Ramos (cell line): ENCODE measurements around the gene TRAIP.
"Not testable (repeated sequence)": the region's sequence is repeated elsewhere in the genome, so short reads cannot be mapped to it uniquely, and the experiment has no call there.

ENCODE experiments used
- in situ Hi-C: fragments of 300-500 bp; cut with MboI; formaldehyde crosslinking; loops from one replicate; pipeline ENCODE4 v1.14.3; 2022; ENCODE audit warnings: low sequenced_read_pairs; ENCODE audit not compliant: unreplicated experiment

The TRAIP gene

DNA sequence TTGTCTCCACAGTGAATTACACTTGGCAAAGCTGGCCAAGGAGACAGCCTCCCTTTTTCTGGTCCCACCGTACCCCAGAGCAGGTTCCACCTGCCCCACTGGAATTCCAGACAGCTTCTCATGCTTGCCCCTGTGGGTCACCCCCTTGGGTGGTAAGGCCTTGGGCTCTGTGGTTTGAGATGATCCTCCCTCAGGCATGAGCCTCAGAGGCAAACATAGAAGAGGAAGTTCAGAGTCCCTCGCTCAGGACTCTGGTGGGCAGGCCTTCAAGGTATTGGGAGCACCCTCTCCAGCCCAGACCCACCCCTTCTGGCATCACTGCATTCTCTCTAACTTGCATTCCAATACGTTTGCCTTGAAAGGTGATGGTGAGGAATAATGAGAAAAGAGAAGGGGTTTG is 25.0 kb downstream of the TRAIP start:
- in situ Hi-C loops = no loop called here

DNA sequence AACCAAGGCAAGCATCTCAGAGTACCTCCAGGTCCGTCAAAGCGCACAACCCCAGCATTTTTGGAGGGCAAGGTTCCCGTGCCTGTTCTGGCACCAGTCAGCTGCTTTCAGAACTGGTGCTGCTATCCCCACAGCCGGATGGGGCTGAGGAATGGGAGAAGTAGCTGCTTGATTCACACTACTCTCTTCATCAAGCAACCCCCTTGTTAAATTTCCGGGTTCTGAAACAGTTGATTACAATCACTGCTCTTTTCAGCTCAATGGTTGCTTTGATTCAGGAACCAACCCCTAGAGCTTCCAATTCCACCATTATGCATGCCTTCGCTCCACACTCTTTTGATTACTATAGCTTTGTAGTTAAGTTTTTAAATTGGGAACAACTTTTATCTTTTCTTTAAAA is 30.3 kb downstream of the TRAIP start:
- in situ Hi-C loops = no loop called here

DNA sequence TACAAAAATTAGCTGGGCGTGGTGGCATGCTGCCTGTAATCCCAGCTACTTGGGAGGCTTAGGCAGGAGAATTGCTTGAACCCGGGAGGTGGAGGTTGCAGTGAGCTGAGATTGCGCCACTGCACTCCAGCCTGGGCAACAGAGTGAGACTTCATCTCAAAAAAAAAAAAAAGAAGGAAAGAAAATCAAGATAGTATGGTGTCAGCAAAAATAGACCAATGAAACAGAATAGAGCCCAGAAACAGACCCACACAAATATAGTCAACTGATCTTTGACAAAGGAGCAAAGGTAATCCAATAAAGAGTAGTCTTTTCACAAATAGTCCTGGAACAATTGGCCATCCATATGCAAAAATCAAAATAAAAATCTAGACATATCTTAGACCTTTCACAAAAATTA is 33.2 kb downstream of the TRAIP start:
- in situ Hi-C loops = not testable (repeated sequence)

DNA sequence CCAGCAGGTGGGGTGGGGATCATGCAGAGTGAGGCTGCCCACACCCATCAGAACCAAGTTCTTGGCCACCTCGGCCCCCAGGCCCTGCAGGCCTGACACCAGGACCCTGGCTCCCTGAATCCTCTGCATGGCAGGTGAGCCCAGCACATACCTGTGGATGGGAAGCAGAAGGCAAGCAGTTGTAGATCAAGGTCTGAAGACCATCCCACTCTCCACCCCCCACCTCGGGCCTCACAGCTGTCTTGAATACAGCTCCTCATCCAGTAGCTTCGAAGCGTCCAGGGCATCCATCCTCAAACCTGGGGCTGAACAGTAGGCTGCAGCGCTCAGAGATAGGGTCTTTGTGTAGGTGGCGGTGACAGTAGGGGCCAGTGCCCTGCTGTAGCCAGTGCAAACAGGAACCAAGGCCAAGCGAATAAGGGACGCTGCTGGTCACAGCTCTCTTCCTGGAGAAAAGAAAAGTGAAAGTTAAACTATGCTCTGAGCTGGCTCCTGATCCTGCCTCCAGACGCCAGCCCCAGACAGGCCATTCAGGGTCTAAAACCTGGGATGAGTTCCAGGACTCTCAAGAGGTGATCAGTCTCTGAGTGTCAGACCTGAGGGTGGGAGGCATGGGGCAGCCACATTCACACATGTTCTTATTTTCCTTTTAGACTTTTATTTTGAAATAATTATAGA is 42.7 kb downstream of the TRAIP start, which contains the start of gene UBA7:
TSS of gene UBA7 (minus strand) at position 457 of the 678 bp plus-strand sequence. CDS start at position 291, 166 bp downstream.
- in situ Hi-C loops = no loop called here

DNA sequence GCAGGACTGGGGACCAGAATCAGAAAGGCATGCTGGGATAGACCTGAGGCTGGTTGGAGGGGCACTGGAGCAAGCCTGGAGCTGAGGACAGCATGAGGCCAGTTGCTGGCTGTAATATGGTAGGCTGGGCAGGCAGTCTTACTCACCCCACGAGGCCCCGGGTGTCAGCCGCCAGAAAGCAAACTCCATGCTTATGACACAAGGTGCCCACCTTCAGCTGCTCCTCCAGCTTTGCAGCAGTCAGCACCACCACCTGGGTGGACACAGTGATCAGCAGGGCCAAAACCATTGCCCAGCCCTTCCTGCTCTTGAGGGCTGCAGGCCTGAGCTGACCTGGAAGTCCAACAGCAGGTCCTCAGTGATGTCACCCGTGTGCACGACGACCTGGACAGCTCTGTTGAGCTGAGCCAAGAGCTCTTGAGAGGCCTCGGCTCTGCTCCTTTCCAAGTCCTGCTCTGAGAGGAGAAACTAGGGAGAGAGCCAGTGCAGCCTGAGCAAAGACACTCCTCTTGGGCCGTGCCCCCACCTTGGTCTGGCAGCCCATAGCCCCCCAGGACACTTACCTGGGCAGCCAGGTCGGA is 43.4 kb downstream of the TRAIP start:
- in situ Hi-C loops = no loop called here

DNA sequence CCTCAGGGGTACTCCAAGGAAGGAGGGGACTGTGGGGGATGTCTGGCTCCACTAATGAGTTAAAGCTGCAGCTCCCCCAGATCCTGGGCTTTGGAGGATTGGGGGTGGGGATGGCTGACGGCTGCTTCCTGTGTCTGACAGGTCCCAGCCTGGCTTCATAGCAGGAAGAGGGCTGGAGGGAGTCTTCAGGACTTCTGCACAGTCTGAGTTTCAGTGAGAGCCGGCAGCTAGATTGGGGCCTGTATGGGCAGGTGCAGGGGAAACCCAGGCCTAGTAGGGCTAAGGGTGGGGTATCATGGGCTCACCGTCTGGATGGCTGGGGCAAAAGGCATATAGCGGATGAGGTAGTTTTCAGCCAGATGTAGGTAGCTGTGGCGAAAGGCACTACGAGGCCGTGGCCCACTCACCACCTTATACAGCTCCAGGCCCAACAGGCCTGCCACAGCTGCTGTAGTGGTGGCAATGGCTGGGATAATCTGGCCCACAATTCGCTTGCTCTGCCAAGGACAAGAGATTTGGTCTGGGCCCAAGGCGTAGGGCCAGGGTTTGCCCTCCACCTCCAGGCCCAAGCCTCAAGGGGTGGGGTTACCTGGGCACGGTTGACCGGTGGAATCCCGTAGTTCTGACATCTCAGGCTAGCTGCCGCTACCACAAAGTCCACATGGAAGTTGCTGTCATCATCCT is 48.8 kb downstream of the TRAIP start:
- in situ Hi-C loops = no loop called here

DNA sequence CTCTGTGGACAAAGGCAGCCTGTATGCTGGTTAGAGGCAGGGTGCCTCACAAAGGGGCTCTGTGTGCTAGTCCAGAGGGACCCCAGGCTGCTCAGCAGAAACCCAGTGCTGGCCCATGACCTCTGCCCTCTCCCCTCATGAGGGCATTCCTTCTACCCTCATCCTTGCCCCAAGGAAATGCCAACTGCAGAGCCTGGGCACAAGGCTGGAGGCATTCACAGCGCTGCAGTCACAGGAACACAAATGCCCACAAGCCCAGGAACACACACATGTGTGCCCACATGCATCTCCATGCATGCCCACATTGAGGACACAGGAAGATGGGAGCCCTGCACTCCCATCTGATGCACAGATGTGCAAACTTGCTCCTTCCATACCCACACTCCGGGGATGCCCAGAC is 49.5 kb downstream of the TRAIP start:
- in situ Hi-C loops = no loop called here

DNA sequence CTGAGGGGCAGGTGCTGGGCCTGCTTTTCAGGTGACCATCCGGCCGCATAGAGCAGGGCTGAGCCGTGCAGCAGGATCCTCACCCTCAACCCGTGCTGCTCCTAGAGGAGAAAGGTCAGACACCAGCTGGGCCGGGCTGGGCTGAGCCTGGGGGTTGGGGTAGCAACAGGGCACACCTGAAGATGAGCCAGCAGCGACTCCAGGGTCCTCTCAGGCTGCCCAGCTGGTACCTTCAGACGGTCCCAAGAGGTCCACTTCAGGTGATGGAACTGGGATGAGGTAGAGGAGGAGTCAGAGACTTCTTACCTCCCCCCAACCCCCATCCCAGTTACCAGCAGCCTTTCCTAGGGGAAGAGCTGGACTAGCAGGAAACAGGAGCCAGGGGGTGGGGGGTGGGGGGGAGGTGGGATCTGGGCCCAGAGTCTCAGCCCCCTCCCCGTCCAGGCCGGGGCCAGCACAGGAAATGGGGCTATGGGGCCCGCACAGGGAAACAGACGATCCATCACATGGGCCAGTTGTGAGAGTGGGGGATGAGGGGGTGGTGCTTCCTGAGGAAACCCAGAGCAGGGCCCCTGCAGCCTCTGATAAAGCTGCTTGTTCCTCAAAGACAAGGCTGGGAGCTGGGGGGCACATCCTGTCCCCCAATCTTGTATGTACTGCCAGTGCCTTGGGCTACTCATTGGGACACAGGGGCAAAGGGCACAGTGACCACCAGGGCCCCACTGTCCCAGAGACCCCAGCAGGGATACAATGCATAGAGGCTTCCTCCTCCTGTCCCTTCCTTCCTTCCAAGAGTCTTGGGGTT is 50.3 kb downstream of the TRAIP start:
- in situ Hi-C loops = no loop called here

DNA sequence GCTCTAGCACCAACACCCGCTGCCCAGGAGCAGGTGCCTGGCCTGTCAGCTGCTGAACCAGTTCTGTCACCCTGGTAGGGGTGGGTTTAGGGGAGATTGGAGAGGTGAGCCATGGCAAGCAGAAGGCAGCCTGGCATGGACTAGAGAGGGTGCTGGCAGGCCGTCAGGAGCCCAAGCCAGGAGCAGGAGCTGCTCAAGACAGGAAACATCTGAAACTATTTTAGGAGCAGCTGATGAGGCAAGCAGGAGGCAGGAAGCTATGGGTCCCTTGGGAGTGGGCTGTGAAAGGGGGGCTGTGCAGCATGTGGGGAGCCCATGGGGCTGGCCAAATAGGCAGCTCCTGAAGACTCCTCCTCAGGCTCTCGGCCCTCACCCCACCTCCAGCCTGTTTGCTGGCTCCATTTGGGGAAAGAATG is 51.0 kb downstream of the TRAIP start:
- in situ Hi-C loops = no loop called here

DNA sequence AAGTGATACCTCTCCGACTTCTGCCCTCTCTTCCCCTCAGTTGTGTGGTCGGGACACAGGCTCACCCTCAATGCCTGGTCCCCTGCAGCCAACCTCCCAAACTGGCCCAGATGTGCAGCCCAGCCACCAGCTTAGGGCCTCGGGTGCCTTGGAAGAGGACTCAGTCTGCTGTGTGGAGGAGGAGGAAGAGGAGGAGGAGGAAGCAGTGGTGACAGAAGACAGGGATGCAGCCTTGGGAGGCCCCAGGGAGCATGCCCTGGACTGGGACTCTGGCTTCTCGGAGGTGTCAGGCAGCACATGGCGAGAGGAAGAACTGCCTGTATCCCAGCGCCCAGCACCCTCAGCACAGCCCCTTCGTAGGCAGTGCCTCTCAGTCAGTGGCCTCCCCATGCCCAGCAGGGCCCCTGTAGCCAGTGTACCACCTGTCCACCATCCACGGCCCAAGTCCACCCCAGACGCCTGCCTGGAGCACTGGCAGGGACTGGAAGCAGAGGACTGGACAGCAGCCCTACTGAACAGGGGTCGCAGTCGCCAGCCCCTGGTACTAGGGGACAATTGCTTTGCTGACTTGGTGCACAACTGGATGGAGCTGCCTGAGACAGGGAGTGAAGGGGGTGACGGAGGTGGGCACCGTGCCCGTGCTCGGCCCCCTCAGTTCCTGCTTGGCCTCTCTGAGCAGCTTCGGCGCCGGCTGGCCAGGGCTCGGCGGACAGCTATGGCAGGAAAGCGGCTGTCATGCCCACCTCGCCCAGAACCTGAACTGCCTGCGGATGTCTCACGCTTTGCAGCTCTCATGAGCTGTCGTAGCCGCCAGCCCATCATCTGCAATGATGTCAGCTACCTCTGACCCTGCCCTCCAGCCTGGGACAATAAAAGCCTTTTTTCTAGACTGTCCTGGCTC is 52.0 kb downstream of the TRAIP start:
- in situ Hi-C loops = no loop called here

DNA sequence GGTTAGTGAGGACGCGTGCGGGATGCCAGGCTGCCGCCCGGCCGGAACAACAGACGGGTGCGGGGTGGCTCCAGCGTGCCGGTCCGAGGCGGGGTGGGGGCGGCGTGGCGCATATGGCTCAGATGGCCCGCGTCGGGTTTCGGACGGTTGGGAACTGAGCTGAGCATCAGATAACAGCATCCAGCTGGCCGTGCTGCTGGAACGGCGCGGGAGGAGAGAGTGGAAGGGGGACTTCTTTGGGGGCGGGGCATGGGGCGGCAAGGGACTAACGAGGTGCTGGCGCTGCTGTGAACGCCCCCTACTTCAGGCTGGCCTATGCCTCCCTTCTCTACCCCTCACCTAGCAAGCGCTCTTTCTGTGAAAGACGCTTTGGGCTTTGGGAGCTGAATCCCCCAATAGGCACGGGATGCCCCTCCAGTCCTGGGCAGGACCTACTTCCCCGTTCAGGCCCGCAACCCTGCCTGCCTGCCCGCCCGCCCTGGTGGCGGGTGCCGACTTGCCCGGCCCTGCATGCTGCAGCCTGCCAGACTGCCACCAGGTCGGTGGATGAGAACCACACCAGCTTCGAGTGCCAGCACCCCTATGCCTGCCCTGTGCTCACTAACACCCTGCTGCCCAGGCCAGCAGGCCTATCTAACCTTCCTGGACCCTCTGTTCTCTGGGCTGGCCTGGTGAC is 52.8 kb downstream of the TRAIP start:
- in situ Hi-C loops = no loop called here

DNA sequence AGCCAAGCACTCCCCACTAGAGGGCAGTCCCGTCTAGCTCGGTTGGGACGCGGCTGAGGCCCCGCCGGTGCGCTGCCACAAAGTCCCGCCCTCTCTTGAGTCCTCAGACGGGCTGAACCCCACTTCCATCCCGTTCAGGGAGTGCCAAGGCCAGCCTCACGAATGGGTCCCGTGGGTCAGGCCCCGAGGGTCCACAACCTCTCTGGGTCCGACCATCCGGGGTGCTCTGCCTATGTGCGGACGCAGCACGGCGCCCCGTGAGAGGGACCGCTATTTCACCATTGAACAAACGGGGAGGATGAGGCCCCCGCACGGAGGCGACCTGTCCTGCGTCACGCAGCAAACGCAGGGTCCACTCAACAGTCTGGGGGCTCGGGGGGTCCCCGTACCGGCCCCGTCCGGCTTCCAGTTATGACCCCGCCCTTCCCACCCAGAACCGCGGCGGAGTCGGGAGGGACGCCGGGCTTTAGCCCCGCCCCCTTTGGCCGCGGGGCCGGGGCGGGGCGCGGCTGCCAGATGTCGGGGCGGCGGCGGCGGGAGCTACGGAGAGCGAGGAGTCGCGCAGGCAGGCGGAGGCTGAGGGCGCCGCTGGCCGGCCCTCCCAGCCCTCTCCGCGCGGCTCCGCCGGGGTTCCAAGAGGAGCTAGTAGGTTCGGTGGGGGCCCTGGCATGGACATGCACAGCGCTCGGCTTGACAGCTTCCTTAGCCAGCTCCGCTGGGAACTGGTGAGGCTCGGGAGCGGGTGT is 53.5 kb downstream of the TRAIP start, which contains the start of gene INKA1:
TSS of gene INKA1 (plus strand) at position 543 of the 746 bp plus-strand sequence. CDS start at position 675, 132 bp downstream.
- in situ Hi-C loops = no loop called here

DNA sequence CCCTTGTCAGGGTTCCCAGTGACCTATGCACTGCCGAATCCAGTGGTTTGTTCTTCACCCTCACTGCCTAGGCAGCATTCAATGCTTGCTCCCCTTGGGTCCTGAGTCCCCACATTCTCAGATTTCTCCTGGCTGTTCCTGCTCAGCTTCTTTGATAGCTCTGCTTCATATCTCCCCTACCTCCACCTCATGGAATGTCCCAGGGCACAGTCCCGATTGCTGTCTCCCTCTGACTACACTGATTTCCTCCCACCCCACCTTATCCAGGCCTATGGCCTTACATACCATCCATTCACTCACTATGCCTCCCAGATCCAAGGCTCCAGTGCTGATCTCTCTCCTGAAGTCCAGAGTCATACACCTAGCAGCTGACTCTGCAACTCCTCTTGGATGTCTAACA is 55.2 kb downstream of the TRAIP start:
- in situ Hi-C loops = no loop called here

DNA sequence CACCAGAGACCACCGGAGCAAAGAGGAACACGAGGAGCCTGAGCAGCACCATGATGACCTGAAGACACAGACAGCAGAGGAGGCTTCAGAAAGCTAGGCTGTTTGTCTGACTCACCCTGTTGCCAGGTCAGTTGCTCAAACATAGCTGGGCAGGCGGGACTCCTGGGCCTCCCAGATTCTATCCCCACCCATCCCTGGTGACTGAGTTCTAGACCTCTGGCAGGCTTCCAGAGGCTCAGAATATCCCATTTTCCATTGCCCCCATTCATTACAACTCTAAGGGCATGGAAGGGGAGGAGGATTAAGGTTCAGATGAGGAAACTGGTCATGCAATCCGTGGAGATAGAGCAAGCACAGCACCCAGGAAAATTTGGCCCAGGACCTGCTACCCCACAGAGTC is 56.6 kb downstream of the TRAIP start, which contains the start of gene CDHR4:
TSS of gene CDHR4 (minus strand) at position 113 of the 400 bp plus-strand sequence. CDS start at position 52, 61 bp downstream.
- in situ Hi-C loops = no loop called here

DNA sequence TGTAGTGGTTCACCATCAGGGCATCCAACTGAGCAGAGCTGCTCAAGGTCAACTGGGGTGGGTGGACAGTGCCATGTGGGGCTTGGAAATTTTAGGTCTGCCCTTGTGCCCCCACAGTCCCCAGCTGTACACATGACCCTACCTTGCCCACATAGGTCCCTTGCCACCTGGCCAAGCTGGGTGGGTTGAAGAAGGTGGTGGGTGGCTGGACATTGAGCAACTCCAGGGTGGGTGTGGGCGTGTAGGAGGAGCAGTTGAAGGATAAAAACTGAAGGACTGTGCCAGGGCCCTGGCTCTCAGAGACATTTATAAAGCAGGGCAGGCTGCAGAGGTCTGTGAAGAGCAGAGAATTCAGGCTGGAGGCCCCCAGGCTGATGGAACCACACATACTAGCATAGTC is 57.3 kb downstream of the TRAIP start:
- in situ Hi-C loops = no loop called here

DNA sequence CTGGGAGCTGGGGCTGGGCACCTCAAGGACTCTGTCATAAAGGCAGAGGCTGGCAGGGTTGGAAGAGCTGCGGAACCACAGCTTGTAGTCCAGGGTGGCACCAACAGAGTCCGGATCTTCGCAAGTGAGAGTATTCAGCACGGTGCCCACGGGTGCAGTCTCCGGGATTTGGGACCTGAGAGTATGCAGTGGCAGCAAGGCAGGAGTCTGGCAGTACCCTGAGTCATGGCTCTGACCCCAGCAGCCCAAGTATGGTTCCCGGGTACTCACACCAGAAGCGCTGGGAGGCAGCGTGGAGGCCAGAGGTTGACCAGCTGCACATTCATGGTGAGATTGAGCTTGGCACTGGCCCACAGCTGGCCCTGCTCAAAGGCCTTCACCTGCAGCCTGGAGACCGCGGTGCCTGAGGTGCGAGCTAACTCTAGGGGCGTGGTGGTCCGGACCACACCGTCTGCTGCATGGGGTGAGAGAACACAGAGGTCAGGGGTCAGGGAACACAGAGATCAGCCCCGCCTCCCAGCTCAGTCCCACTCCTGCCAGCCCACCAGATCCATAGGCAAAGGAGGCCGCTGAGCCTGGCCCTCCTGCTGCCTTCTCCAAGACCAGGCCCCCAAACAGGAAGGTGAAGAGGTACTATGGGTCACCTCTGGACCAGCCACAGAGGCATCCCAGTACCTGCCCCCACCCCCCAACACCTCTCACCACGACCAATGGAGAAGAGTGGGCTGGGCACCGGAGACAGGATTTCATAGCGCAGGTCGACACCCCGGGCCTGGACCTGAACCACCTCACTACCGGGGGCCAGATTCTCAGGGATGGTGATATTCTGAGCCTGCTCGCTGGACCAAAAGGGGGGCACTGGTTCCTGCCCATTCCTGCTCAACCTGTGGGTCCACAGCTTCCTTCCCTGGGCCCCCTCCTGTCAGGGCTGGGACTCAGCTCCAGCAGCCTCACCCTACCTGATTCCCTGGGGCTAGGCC is 61.1 kb downstream of the TRAIP start:
- in situ Hi-C loops = no loop called here

DNA sequence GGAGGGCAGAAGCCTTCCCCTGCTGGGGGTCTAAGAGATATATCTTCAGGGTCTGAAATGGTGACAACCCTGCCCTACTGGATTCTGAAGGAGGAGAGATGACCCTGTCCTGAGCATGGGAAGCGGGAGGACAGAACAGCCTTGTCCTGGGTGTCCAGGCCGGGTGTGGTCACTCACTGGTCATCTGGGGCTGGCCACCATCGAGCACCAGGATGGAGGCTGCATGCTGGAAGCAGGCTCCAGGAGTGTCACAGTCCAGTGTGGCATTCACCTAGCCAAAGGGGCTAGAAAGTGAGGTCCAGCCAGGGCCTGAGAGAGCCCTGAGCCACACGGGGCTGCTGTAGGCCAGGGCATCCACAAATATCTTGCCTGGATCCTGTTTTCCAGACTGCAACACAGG is 61.9 kb downstream of the TRAIP start:
- in situ Hi-C loops = no loop called here
